Tibial nerve (tissue), 4 donors: Measurements from ENCODE around the gene CLEC18B.

Source experiments
- EP300 ChIP-seq, 2 donors: sonication (generic); formaldehyde crosslinking; IDR thresholded peaks; one replicate each; pipeline ENCODE4 v1.6.1; 2017; ENCODE audit warnings: antibody characterized with exemption in 2 of 2, mild to moderate bottlenecking in 1 of 2
- POLR2A ChIP-seq, 2 donors: fragments of 450-650 bp; IDR thresholded peaks; one replicate each; pipeline ENCODE4 v1.6.1; 2017; ENCODE audit warnings: antibody characterized with exemption in 2 of 2, mild to moderate bottlenecking in 2 of 2, moderate library complexity in 2 of 2
- TF ChIP-seq, protein P1 (sequence below), 5 experiments: fragments of 200-600 bp in 3 of 5; fragments of 450-650 bp in 2 of 5; sonication (generic) in 3 of 5; IDR thresholded peaks; one replicate each; pipeline ENCODE4 v1.5.1; 2016 to 2019; ENCODE audit warnings: antibody characterized with exemption in 5 of 5, mild to moderate bottlenecking in 3 of 5, moderate library complexity in 2 of 5

DNA sequence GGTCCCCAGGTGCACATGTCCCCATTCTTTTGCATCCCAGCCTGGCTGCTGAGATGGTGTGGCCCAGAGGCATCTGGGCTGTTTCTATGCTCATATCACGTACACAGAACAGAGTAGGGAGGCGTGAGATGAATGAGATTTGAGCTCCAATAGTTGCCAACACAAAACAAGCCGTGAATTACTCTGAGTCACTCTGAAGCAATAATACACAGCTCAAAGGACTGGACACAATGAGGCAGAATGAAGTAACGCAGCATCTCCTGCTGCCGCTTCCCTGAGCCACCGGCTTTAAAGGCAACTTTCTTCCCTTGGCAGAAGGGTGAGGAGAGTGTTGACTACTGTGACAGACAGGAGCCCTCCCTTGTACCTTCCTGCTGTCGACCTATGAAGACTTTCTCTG is 33.9 kb upstream of the CLEC18B start:
- TF ChIP-seq EP300 (IDR thresholded peaks at IDR 0.05) (no peak), POLR2A (IDR thresholded peaks at IDR 0.05) (no peak)
- TF ChIP-seq, protein P1, sequence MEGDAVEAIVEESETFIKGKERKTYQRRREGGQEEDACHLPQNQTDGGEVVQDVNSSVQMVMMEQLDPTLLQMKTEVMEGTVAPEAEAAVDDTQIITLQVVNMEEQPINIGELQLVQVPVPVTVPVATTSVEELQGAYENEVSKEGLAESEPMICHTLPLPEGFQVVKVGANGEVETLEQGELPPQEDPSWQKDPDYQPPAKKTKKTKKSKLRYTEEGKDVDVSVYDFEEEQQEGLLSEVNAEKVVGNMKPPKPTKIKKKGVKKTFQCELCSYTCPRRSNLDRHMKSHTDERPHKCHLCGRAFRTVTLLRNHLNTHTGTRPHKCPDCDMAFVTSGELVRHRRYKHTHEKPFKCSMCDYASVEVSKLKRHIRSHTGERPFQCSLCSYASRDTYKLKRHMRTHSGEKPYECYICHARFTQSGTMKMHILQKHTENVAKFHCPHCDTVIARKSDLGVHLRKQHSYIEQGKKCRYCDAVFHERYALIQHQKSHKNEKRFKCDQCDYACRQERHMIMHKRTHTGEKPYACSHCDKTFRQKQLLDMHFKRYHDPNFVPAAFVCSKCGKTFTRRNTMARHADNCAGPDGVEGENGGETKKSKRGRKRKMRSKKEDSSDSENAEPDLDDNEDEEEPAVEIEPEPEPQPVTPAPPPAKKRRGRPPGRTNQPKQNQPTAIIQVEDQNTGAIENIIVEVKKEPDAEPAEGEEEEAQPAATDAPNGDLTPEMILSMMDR (IDR thresholded peaks at IDR 0.05): no peak
